Ovary (tissue), 3 donors: ENCODE data around the gene ENAH.

Experiments used
- EP300 ChIP-seq: sonication (generic); formaldehyde crosslinking; IDR thresholded peaks from one replicate; pipeline ENCODE4 v1.6.1; 2017; ENCODE audit warnings: antibody characterized with exemption
- POLR2A ChIP-seq: fragments of 450-650 bp; IDR thresholded peaks from one replicate; pipeline ENCODE4 v1.6.1; 2017; ENCODE audit warnings: antibody characterized with exemption, mild to moderate bottlenecking, moderate library complexity
- TF ChIP-seq, protein P1 (sequence below), 3 donors: fragments of 450-650 bp in 2 of 3; fragments of 200-600 bp in 1 of 3; IDR thresholded peaks; one replicate each; pipeline versions ENCODE4 v1.5.1 to v1.8.0; 2016 to 2022; ENCODE audit warnings: antibody characterized with exemption in 3 of 3, mild to moderate bottlenecking in 1 of 3
- donor health status: DM: no; HTN: no; CAD: no.

DNA sequence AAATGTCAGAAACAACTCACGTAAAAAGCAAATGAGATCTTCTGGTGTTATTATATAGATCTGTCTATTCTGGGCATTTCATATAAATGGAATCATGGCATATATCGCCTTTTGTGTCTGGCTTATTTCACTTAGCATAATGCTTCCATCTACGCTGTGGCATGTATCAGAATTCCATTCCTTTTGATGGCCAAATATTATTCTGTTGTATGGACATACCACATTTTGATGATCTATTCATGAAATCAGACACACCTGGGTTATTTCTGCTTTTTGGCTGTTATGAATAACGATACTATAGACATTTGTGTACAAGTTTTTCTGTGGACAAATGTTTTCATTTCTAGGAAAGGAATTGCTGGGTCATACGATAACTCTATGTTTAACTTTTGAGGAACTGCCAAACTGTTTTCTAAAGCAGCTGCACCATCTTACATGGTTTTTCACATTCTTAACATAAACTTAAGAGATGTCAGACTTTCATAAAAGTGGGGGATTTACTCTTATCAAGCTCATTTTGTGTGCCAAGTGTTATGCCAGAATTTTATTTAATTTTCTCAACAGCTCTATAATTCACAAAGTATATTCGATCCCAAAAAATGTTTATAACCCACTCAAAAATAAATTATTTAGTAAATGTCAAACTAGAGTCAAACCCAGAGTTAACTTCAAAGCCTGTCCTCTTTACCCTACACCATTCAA is 7.6 kb downstream of the ENAH start:
- TF ChIP-seq, protein P1, sequence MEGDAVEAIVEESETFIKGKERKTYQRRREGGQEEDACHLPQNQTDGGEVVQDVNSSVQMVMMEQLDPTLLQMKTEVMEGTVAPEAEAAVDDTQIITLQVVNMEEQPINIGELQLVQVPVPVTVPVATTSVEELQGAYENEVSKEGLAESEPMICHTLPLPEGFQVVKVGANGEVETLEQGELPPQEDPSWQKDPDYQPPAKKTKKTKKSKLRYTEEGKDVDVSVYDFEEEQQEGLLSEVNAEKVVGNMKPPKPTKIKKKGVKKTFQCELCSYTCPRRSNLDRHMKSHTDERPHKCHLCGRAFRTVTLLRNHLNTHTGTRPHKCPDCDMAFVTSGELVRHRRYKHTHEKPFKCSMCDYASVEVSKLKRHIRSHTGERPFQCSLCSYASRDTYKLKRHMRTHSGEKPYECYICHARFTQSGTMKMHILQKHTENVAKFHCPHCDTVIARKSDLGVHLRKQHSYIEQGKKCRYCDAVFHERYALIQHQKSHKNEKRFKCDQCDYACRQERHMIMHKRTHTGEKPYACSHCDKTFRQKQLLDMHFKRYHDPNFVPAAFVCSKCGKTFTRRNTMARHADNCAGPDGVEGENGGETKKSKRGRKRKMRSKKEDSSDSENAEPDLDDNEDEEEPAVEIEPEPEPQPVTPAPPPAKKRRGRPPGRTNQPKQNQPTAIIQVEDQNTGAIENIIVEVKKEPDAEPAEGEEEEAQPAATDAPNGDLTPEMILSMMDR (IDR thresholded peaks at IDR 0.05): no peak
- TF ChIP-seq EP300 (no peak), POLR2A (no peak)
